K562 (cell line): ENCODE data around the gene FA2H. TPM values are rescaled to one million over a fixed set of nuclear protein-coding genes. Genes with fewer than 3 reads are reported as not detected.

Experiments
- ATF6 ChIP-seq: sonication (generic); formaldehyde crosslinking; IDR thresholded peaks from 2 replicates; pipeline ENCODE4 v1.4.0; 2020; ENCODE audit warnings: mild to moderate bottlenecking, missing genetic modification reagents
- CEBPG ChIP-seq, 3 experiments: fragments of 200-800 bp in 1 of 3; sonication (Bioruptor generic) in 1 of 3; sonication (generic) in 1 of 3; formaldehyde crosslinking in 1 of 3; IDR thresholded peaks in 2 of 3; conservative IDR thresholded peaks in 1 of 3; 2 replicates each; pipeline versions ENCODE4 v1.6.1 to v1.8.0; 2016 to 2022; ENCODE audit warnings: missing compliant biosample characterization in 2 of 3, missing genetic modification characterization in 2 of 3, mild to moderate bottlenecking in 1 of 3, missing genetic modification reagents in 1 of 3
- FIP1L1 ChIP-seq: fragments of 200-400 bp; formaldehyde crosslinking; IDR thresholded peaks from 2 replicates; pipeline ENCODE4 v1.6.1; 2018; ENCODE audit warnings: mild to moderate bottlenecking, low read depth, low read length; ENCODE audit not compliant: poor library complexity, severe bottlenecking
- KHSRP ChIP-seq: fragments of 450-650 bp; IDR thresholded peaks from 2 replicates; pipeline ENCODE4 v1.6.1; 2017
- MTA2 ChIP-seq: fragments of 450-650 bp; IDR thresholded peaks from 2 replicates; pipeline ENCODE4 v1.6.1; 2016; ENCODE audit warnings: low read depth
- POLR2A ChIP-seq: fragments of 450-650 bp; conservative IDR thresholded peaks from 2 replicates; pipeline ENCODE4 v1.6.1; 2016
- RCOR1 ChIP-seq, 2 experiments: IDR thresholded peaks; 2 replicates each; pipeline ENCODE4 v1.6.1; 2012; ENCODE audit warnings: low read depth in 2 of 2, low read length in 2 of 2, borderline replicate concordance in 1 of 2, improper control_type of control experiment in 1 of 2
- RNF2 ChIP-seq: sonication (generic); IDR thresholded peaks from 2 replicates; pipeline ENCODE4 v1.6.1; 2016
- RUNX1 ChIP-seq: sonication (generic); IDR thresholded peaks from 2 replicates; pipeline ENCODE4 v1.6.1; 2016; ENCODE audit warnings: antibody characterized with exemption, low read depth
- SETDB1 ChIP-seq: IDR thresholded peaks from one replicate; pipeline ENCODE4 v1.6.1; 2012; ENCODE audit warnings: low read length, control low read depth, inconsistent platforms
- SP2 ChIP-seq: IDR thresholded peaks from 2 replicates; pipeline ENCODE4 v1.6.1; 2011; ENCODE audit warnings: mild to moderate bottlenecking, low read depth, low read length, moderate library complexity; ENCODE audit not compliant: poor library complexity, severe bottlenecking; ENCODE audit errors: extremely low read depth
- ZFX ChIP-seq: sonication (generic); formaldehyde crosslinking; IDR thresholded peaks from 2 replicates; pipeline ENCODE4 v1.8.0; 2022; ENCODE audit warnings: mild to moderate bottlenecking, missing genetic modification reagents, moderate library complexity
- ZNF79 ChIP-seq: fragments of 250-450 bp; sonication (Bioruptor Pico); IDR thresholded peaks from 2 replicates; pipeline ENCODE4 v1.4.0; 2020; ENCODE audit warnings: low read depth, mild to moderate bottlenecking, moderate library complexity
- polyA plus RNA-seq, 8 experiments: library from polyadenylated mRNA; depleted of rRNA in 4 of 8; stranded (reverse) in 5 of 8; unstranded in 3 of 8; fragments of >200 nt; fragmentation: Nextera tagmentation in 2 of 8; fragmentation: Illumina TruSeq in 1 of 8; extraction: Ambion mirVana in 2 of 8; extraction: Trizol in 1 of 8; gene quantifications; 2 replicates each; pipeline versions ENCODE4 v1.2.1 to v1.2.3, GENCODE V29; 2011 to 2014; ENCODE audit warnings: inconsistent platforms in 1 of 8, missing spikeins in 1 of 8
- total RNA-seq, 7 experiments: library from RNA; depleted of rRNA in 6 of 7; stranded (reverse); fragments of >200 nt in 6 of 7; fragmentation: Illumina TruSeq in 2 of 7; extraction: Trizol in 2 of 7; gene quantifications; 2 replicates each; pipeline versions ENCODE4 v1.2.1 to v1.2.3, GENCODE V29; 2011 to 2021; ENCODE audit warnings: low replicate concordance in 1 of 7
- TF ChIP-seq, protein P1 (sequence below): sonication (generic); formaldehyde crosslinking; IDR thresholded peaks from 2 replicates; pipeline ENCODE4 v1.8.0; 2022; ENCODE audit warnings: mild to moderate bottlenecking, missing genetic modification reagents
- TF ChIP-seq, protein P2 (sequence below): fragments of 450-650 bp; IDR thresholded peaks from 2 replicates; pipeline ENCODE4 v1.6.1; 2017; ENCODE audit warnings: antibody characterized with exemption, mild to moderate bottlenecking
- TF ChIP-seq, protein P3 (sequence below): fragments of 250-450 bp; sonication (Bioruptor Pico); IDR thresholded peaks from 2 replicates; pipeline ENCODE4 v1.8.0; 2022; ENCODE audit warnings: inconsistent platforms

The FA2H gene
- total and polyA plus RNA-seq, 9 of the 15 experiments (the other 6 are each of a cell fraction or from before 2014, with no cell fraction given): not detected

- TF ChIP-seq ATF6 (CRISPR knock-in tag) (no peak), FIP1L1 (no peak), SETDB1 (no peak), RUNX1 (no peak), ZFX (CRISPR knock-in tag) (peak; percentile 54), MTA2 (no peak), CEBPG (CRISPR knock-in tag; IDR thresholded peaks at IDR 0.05) (peak; percentile 38), CEBPG (tag; conservative IDR thresholded peaks at IDR 0.05 in 1 of 2, IDR thresholded peaks at IDR 0.05 in 1 of 2) (peak in 1 of 2 experiments; percentile 13; a peak in 1 of 4 replicates), POLR2A (peak; percentile 66), ZNF79 (CRISPR knock-in tag) (no peak), SP2 (no peak), KHSRP (no peak), RNF2 (no peak), RCOR1 (IDR thresholded peaks at IDR 0.05; ENCODE audit: borderline replicate concordance in 1 of 2, low read depth in 2 of 2, low read length in 2 of 2) (no peak)
- TF ChIP-seq, protein P1, sequence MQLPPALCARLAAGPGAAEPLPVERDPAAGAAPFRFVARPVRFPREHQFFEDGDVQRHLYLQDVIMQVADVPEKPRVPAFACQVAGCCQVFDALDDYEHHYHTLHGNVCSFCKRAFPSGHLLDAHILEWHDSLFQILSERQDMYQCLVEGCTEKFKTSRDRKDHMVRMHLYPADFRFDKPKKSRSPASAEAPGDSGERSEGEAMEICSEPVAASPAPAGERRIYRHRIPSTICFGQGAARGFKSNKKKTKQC (CRISPR knock-in tag): peak; percentile 58; the same call in 1 of the 2 replicates
- TF ChIP-seq, protein P2, sequence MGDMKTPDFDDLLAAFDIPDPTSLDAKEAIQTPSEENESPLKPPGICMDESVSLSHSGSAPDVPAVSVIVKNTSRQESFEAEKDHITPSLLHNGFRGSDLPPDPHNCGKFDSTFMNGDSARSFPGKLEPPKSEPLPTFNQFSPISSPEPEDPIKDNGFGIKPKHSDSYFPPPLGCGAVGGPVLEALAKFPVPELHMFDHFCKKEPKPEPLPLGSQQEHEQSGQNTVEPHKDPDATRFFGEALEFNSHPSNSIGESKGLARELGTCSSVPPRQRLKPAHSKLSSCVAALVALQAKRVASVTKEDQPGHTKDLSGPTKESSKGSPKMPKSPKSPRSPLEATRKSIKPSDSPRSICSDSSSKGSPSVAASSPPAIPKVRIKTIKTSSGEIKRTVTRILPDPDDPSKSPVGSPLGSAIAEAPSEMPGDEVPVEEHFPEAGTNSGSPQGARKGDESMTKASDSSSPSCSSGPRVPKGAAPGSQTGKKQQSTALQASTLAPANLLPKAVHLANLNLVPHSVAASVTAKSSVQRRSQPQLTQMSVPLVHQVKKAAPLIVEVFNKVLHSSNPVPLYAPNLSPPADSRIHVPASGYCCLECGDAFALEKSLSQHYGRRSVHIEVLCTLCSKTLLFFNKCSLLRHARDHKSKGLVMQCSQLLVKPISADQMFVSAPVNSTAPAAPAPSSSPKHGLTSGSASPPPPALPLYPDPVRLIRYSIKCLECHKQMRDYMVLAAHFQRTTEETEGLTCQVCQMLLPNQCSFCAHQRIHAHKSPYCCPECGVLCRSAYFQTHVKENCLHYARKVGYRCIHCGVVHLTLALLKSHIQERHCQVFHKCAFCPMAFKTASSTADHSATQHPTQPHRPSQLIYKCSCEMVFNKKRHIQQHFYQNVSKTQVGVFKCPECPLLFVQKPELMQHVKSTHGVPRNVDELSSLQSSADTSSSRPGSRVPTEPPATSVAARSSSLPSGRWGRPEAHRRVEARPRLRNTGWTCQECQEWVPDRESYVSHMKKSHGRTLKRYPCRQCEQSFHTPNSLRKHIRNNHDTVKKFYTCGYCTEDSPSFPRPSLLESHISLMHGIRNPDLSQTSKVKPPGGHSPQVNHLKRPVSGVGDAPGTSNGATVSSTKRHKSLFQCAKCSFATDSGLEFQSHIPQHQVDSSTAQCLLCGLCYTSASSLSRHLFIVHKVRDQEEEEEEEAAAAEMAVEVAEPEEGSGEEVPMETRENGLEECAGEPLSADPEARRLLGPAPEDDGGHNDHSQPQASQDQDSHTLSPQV: 0 out of 2 replicates have a peak, but pooled peaks have one; percentile 66
- TF ChIP-seq, protein P3, sequence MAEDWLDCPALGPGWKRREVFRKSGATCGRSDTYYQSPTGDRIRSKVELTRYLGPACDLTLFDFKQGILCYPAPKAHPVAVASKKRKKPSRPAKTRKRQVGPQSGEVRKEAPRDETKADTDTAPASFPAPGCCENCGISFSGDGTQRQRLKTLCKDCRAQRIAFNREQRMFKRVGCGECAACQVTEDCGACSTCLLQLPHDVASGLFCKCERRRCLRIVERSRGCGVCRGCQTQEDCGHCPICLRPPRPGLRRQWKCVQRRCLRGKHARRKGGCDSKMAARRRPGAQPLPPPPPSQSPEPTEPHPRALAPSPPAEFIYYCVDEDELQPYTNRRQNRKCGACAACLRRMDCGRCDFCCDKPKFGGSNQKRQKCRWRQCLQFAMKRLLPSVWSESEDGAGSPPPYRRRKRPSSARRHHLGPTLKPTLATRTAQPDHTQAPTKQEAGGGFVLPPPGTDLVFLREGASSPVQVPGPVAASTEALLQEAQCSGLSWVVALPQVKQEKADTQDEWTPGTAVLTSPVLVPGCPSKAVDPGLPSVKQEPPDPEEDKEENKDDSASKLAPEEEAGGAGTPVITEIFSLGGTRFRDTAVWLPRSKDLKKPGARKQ (CRISPR knock-in tag): no peak
- TF ChIP-seq, all 486 proteins: peak for 77
These were observed 74.0 kb downstream of the FA2H start, which contains the start of gene MLKL (continued) for GRCh38 chr16:74700438-74701225.
